ELR (cell line): ENCODE measurements around the gene IQCF2.
"Not testable (repeated sequence)": the region's sequence is repeated elsewhere in the genome, so short reads cannot be mapped to it uniquely, and the experiment has no call there.

Experiments used
- DNase-seq: peaks from one replicate; pipeline ENCODE4 v3.0.0-alpha.2; 2015; ENCODE audit warnings: low read depth

IQCF2 gene

GRCh38 chr3:51879937-51880336 is 18.5 kb downstream of the IQCF2 start:
- no peak for DNase-seq

- DNase-seq: no peak
Measured at GRCh38 chr3:51886447-51886846, 25.0 kb downstream of the IQCF2 start.

GRCh38 chr3:51887620-51888019 is 26.2 kb downstream of the IQCF2 start:
- DNase-seq: no peak

- DNase-seq: no peak
Measured at GRCh38 chr3:51888463-51889105, 27.2 kb downstream of the IQCF2 start.

GRCh38 chr3:51891242-51892039 is 30.0 kb downstream of the IQCF2 start:
- no peak for DNase-seq

- DNase-seq: no peak
Measured at GRCh38 chr3:51894391-51894790, 33.0 kb downstream of the IQCF2 start.

GRCh38 chr3:51894939-51895338 is 33.5 kb downstream of the IQCF2 start:
- no peak for DNase-seq

- peak; percentile 5 for DNase-seq
Measured at GRCh38 chr3:51896607-51897305, 35.3 kb downstream of the IQCF2 start.

- no peak for DNase-seq
Measured at GRCh38 chr3:51897391-51897790, 36.0 kb downstream of the IQCF2 start.

- not testable (repeated sequence) for DNase-seq
Measured at GRCh38 chr3:51900043-51900442, 38.6 kb downstream of the IQCF2 start.

GRCh38 chr3:51902361-51902760 is 40.9 kb downstream of the IQCF2 start:
- DNase-seq: peak; percentile 53

- no peak for DNase-seq
Measured at GRCh38 chr3:51904034-51904823, 42.8 kb downstream of the IQCF2 start.

GRCh38 chr3:51908026-51908425 is 46.6 kb downstream of the IQCF2 start:
- DNase-seq: no peak
